MCF 10A (cell line): ENCODE measurements around the gene OR2B2. TPM values are rescaled to one million over a fixed set of nuclear protein-coding genes. Genes with fewer than 3 reads are reported as not detected.

ENCODE experiments used
- BruUV-seq: library from RNA; stranded (reverse); fragments of 400-500 nt; replicated peaks from 2 replicates; lab custom pipeline; 2021; lab: Mats Ljungman, UMichigan
- CTCF ChIA-PET: fragments of 300-600 bp; sonication (Branson Sonifier 250); formaldehyde crosslinking; extraction: SDS; loops from one replicate; lab custom pipeline; 2021; ENCODE audit warnings: antibody characterized with exemption, inconsistent platforms; lab: Yijun Ruan, JAX
- POLR2A ChIA-PET: fragments of 300-600, 350-650 bp; sonication (Branson Sonifier 250); formaldehyde crosslinking; extraction: SDS; loops from one replicate; lab custom pipeline; 2020; ENCODE audit warnings: antibody characterized with exemption, inconsistent platforms; lab: Yijun Ruan, JAX
- DNase-seq: peaks from one replicate; pipeline ENCODE4 v3.0.0-alpha.2; 2018; ENCODE audit not compliant: unreplicated experiment
- H3K27ac Mint-ChIP-seq: one replicate; pipeline ENCODE4 v1.8.0; 2022; ENCODE audit warnings: mild to moderate bottlenecking, low read depth, mixed read lengths; ENCODE audit not compliant: unreplicated experiment
- H3K27me3 Mint-ChIP-seq: one replicate; pipeline ENCODE4 v1.8.0; 2022; ENCODE audit warnings: mixed read lengths; ENCODE audit not compliant: insufficient read depth, unreplicated experiment
- H3K36me3 Mint-ChIP-seq: one replicate; pipeline ENCODE4 v1.8.0; 2022; ENCODE audit warnings: mild to moderate bottlenecking, moderate library complexity, mixed read lengths; ENCODE audit not compliant: insufficient read depth, unreplicated experiment
- H3K4me1 Mint-ChIP-seq: one replicate; pipeline ENCODE4 v1.8.0; 2022; ENCODE audit warnings: mixed read lengths; ENCODE audit not compliant: insufficient read depth, unreplicated experiment
- H3K4me3 Mint-ChIP-seq: one replicate; pipeline ENCODE4 v1.8.0; 2022; ENCODE audit warnings: mild to moderate bottlenecking, moderate library complexity, mixed read lengths; ENCODE audit not compliant: unreplicated experiment
- H3K9me3 Mint-ChIP-seq: one replicate; pipeline ENCODE4 v1.8.0; 2022; ENCODE audit warnings: mixed read lengths; ENCODE audit not compliant: unreplicated experiment
- CTCF ChIP-seq: fragments of 200-600 bp; IDR thresholded peaks from one replicate; pipeline ENCODE4 v1.8.0; 2022; ENCODE audit warnings: antibody characterized with exemption, mild to moderate bottlenecking; ENCODE audit not compliant: unreplicated experiment
- intact Hi-C: fragments of 100-400 bp; cut with micrococcal nuclease; formaldehyde crosslinking; loops from 2 replicates; pipeline ENCODE4 v1.14.1; 2022
- total RNA-seq: library from RNA; stranded (reverse); gene quantifications from 2 replicates; pipeline ENCODE4 v1.2.3, GENCODE V29; 2022

OR2B2 gene
- total RNA-seq, 1 experiment from 2014 or later = not detected

GRCh38 chr6:27891320-27891875, 20.8 kb downstream of the OR2B2 start:
- CTCF ChIA-PET = no interaction called here

GRCh38 chr6:27890445-27891319, 21.5 kb downstream of the OR2B2 start:
- H3K27me3 Mint-ChIP-seq = no peaks in the 10 kb centered on the region
- TSS peak; percentile 40 for BruUV-seq
- no peaks in the 10 kb centered on the region for H3K9me3 Mint-ChIP-seq
- CTCF ChIA-PET = interaction anchor here (0.5 to 1.3 kb wide), 4 partner anchors 20 to 59 kb away, joined by 3 to 5 read pairs (median 4); no protein-coding TSS in a partner anchor
- peaks cover 12% of the 10 kb centered on the region for H3K4me1 Mint-ChIP-seq
- TF ChIP-seq CTCF = no peak
- H3K27ac Mint-ChIP-seq = no peak overlapping the region
- H3K36me3 Mint-ChIP-seq = peaks cover 6% of the 10 kb centered on the region
- POLR2A ChIA-PET = interaction anchor here (0.6 to 11.6 kb wide), 24 partner anchors 9 to 1865 kb away, joined by 3 to 644 read pairs (median 4); a partner anchor contains a TSS
- intact Hi-C loops = loop anchor here (5.0 to 10.0 kb wide), 3 partner anchors 216 to 1858 kb away; a partner anchor contains a TSS
- DNase-seq = peak; percentile 91
- H3K4me3 Mint-ChIP-seq = no peak overlapping the region

More at GRCh38 chr6:27891320-27891875, 20.8 kb downstream of the OR2B2 start:
- Mint-ChIP-seq H3K4me3 (no peak overlapping the region), H3K4me1 (peaks cover 12% of the 10 kb centered on the region), H3K36me3 (peaks cover 6% of the 10 kb centered on the region), H3K27me3 (no peaks in the 10 kb centered on the region), H3K27ac (no peak overlapping the region), H3K9me3 (no peaks in the 10 kb centered on the region)
- TF ChIP-seq CTCF = no peak
- DNase-seq = no peak
- intact Hi-C loops = loop anchor here (5.0 to 10.0 kb wide), 3 partner anchors 217 to 1859 kb away; a partner anchor contains a TSS
- POLR2A ChIA-PET = interaction anchor here (1.0 to 11.6 kb wide), 5 partner anchors 9 to 1735 kb away, joined by 4 to 644 read pairs (median 15); a partner anchor contains a TSS
- BruUV-seq = no TSS peak

- peaks cover 6% of the 10 kb centered on the region for H3K36me3 Mint-ChIP-seq
- H3K4me1 Mint-ChIP-seq = peaks cover 12% of the 10 kb centered on the region
- H3K4me3 Mint-ChIP-seq = no peak overlapping the region
- H3K27me3 Mint-ChIP-seq = no peaks in the 10 kb centered on the region
- H3K27ac Mint-ChIP-seq = no peak overlapping the region
- TF ChIP-seq CTCF = no peak
- intact Hi-C loops = loop anchor here (5.0 to 10.0 kb wide), 3 partner anchors 215 to 1858 kb away; a partner anchor contains a TSS
- DNase-seq = peak; percentile 11
- H3K9me3 Mint-ChIP-seq = no peaks in the 10 kb centered on the region
- ChIA-PET POLR2A (interaction anchor here (0.6 to 11.6 kb wide), 24 partner anchors 12 to 1864 kb away, joined by 3 to 644 read pairs (median 4); a partner anchor contains a TSS), CTCF (interaction anchor here (0.6 to 1.3 kb wide), 5 partner anchors 19 to 505 kb away, joined by 3 to 5 read pairs (median 3); a partner anchor contains a TSS)
- BruUV-seq = no TSS peak
Observed at GRCh38 chr6:27889628-27890444, 22.4 kb downstream of the OR2B2 start.
